COLO829 (cell line): ENCODE measurements around the gene ZNF860.
"Not testable (repeated sequence)": the region's sequence is repeated elsewhere in the genome, so short reads cannot be mapped to it uniquely, and the experiment has no call there.

Source experiments
- DNase-seq: peaks from one replicate; pipeline ENCODE4 v3.0.0; 2012; ENCODE audit warnings: low spot score

The ZNF860 gene

DNA sequence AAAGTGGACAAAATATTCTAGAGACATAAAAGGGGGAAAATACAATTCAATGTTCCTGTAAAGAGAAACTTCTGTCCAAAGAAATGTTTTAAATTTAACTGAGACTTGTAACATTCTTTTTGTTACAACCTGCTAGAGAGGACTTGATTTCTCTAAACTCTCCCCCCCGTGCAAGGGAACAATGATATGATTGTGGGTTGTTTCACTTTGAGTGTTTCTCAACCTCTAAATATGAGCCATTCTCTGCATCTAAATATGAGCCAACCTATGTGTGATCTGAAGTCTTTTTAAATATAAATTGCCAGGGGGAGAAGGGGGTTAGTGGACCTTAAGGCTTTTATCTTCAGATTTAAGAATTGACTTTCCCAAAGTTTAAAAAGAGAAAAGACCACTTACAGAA is 14.6 kb downstream of the ZNF860 start:
- DNase-seq = no peak

DNA sequence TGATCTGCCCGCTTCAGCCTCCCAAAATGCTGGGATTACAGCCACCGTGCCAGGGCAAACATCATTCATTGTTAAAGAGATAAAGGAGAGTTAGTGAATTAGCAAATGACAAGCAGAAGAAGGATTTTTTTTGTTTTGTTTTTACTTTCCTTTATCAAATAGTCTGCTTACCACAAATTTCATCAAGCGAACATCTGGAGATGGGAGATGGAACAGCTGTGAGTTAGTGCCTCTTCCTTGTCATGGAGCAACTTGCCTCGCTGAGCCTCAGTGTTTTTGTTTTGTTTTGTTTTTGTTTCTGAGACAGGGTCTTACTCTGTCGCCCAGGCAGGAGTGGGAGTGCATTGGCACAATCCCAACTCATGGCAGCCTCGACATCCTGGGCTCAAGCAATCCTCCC is 15.9 kb downstream of the ZNF860 start:
- DNase-seq = no peak

DNA sequence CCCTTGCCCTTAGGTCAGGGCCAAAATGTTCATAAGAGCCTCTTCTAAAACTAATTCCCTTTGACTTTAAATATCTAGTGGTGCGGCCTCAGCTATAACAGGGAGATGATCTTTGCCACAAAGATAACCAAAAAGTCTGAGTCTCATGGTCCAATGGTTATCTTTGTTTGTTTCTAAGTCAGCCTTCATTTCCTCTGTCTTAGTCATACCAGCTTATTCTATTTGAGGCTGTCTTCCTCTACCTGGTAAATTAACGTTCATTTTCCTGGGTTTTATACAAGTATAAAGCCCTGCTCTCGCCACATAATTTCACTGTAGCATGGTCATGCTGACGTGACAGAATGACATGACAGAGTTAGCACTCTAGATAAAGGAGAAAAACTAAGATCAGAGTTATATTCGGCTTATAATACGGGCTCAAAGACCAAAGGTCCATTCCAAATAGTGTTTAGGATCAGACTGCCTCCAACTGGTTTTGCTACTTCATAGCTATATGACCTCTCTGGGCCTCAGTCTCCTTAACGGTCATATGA is 18.4 kb downstream of the ZNF860 start:
- no peak for DNase-seq

DNA sequence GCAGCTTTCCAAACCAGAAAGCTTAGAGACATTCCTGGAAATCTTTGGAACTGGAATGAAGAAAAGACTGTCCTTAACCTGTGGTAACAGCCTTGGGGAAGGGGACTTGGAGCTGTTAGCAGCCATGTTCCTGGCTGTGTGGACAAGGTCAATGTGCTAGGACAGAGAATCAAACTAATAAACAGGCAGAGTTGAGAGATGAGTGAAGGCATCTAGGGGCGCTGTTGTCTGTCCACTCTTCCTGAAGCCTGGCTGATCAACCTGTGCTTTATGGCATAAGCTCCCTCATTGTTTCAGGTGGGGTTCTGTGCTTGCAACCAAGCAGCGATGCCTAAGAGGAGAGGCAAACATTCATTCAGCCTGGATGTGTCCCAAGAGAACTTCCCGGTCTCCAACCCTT is 19.3 kb downstream of the ZNF860 start:
- no peak for DNase-seq

DNA sequence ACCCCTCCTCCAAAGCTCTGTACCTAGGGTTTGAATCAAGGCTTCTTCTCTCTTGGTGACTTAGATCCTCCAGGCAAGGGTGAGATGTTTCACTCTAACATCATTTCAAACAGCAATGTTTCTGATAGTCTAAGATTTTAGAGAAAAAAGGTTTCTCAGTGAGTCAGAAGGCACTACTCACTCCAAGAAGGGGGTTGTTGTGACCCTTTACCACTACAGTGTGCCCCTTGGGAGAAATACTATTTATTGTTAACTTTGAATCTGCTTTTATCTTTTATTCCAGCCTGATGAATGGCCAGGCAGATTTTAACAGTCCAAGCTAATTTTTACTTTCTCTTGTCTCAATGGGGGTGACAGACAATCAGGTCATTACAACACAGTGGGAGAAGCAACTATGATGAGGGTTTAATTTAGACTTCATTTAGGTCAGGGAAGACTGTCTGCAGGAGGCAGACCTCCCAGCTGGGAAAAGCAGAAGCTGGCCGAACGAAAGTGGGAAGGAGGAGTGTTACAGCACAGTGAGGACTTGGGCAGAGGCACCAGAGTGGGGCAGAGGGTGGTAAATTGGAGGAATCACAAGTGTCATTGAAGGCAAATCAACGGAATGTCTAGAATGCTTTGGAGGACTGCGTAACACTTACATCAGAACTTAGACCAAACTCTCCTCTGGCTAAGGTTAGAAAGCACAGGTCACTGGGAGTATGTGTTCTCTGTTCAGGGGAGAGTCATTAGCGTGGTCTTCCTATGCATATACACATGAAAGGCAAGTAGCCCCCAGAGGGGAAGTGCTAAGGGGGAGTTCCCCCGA is 21.2 kb downstream of the ZNF860 start:
- DNase-seq = no peak

DNA sequence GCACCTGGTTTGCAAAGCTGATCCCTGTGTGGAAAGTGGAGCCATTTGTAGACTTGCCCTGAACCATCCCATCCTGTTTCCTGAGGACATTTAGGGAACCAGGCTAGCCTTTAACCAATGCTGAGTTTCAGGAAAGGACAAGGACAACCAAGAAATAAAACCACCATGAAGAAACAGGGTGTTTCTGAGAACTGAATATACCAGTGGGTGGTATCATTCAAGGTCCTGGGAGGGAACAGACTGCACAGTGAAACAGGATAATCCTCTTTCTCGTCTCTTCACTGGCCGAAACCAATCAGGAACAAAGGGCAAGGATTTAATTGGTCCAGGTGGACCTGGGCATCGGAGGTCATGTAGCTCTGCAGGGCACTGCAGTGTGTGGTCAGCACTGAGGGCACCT is 21.8 kb downstream of the ZNF860 start:
- DNase-seq = no peak

DNA sequence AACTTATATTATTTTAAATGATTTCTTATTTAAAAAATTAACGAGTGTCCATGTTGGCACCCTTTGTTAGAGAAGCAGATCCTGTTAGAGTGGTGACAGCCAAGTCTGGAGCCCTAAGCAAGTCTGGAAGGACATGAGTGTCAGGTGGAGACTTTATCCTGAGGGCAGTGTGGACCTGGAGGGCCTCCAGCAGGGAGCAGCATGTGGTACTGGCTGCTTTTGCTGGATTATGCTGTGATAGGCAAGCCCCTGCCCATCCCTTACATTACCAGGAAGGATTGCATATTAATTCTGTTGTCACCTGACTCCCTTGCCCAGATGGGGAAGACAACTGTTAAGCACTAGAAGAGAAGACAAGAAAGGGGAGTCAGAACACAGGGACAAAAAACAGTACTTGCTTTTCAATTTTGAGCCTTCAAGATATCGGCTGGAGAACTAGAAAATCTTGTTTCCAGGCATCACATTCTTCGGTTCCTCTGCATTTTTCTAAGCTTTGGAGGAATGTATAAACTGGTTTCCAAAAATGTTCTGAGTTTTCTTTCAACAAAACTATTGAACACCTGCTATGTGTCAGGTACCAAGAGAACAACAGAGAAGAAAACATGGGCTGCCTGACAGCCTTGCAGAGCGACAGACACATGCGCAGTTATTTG is 22.7 kb downstream of the ZNF860 start:
- DNase-seq = no peak

DNA sequence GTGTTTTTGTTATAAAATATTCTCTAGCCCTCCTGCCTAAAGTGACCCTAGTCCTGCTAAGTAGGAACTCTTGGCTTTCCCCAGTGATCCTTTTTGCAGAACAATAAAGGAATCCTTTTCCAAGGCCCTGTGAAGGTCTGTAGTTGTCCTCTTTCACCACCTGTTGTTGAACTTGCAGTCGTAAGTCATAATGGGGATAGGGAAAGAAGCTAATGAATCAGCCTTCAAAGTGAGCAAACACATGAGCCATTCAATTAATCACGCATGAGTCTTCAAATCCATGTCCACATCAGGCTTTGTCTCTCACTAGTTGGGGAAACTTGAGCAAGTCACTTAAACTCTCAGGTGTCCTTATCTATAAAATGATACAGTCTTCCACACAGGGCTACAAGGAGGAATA is 27.6 kb downstream of the ZNF860 start:
- DNase-seq = no peak

DNA sequence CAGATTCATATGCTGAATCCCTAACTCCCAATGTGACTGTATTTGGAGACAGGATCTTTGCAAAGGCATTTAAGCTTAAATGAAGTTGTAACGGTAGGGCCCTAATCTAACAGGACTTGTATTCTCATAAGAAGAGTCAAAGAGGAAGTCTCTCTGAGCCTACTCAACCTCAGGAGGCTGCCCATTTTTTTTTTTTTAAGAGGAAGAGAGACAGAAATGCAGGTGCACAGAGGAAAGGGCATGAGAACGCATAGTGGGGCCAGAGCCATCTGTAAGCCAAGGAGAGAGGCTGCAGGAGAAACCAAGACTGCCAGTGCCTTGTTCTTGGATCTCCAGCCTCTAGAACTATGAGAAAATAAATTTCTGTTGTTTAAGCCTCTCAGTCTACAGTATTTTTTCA is 28.4 kb downstream of the ZNF860 start:
- no peak for DNase-seq

DNA sequence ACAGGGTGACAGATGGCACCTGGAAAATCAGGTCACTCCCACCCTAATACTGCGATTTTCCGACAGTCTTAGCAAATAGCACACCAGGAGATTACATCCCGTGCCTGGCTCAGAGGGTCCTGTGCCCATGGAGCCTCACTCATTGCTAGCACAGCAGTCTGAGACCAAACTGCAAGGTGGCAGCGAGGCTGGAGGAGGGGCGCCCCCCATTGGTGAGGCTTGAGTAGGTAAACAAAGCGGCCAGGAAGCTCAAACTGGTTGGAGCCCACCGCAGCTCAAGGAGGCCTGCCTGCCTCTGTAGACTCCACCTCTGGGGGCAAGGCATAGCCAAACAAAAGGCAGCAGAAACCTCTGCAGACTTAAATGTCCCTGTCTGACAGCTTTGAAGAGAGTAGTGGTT is 29.1 kb downstream of the ZNF860 start:
- not testable (repeated sequence) for DNase-seq

DNA sequence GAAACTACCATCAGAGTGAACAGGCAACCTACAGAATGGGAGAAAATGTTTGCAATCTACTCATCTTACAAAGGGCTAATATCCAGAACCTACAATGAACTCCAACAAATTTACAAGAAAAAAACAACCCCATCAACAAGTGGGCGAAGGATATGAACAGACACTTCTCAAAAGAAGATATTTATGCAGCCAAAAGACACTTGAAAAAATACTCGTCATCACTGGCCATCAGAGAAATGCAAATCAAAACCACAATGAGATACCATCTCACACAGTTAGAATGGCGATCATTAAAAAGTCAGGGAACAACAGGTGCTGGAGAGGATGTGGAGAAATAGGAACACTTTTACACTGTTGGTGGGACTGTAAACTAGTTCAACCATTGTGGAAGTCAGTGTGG is 34.1 kb downstream of the ZNF860 start:
- not testable (repeated sequence) for DNase-seq

DNA sequence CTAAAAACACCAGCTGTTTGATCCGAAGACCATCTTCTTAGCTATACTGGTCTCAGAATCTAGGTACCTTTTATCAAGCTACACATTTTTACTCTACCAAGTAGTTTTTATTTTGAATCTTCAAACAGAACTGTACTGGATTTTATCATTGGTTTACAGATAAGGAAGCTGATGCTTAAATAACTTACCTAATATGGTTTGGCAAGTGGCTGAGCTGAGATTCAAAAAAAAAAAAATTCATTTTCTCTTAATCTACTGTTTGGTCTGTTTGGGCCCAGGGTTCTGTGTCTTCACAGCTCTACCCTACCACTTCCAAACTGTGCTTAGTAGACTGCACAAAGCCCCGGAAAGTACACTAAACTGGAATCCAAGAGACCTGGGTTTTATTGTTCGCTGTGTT is 35.7 kb downstream of the ZNF860 start:
- DNase-seq = no peak

DNA sequence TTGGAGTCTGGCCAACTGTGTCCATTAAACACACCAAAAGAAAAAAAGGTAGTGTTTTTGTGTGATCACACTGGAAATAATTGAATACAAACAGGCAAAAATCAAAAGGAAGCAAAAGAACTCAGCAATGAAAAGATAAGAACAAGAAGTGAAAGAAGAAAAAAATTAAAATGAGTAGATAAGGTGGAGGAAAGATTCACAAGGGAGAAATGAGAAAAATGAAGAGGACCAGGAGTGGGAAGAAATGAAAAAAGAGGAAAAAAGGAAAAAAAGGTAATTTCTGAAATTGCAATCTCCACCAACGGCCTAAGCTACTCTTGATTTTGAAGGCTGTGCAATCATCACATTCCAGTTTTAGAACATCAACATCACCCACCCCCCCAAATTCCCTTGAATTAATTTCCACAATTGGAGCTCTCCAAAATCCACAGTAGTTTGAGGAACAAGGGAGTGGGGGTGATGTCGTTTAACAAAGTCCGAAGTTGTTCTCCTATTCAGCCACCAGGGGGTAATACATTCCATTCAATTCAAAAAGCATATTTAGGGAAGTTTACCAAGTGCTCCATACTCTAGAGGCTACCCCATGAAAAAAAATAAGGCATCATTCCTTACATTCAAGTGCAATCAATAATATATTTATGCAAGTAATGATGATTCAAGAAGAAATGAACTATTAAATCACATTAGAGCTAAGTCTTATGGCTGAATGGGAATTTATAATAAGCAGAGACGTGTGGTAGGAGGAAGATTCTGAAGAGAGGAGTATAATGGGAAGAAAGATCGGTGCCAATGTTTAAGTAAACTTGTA is 37.4 kb downstream of the ZNF860 start:
- DNase-seq = peak; percentile 85

DNA sequence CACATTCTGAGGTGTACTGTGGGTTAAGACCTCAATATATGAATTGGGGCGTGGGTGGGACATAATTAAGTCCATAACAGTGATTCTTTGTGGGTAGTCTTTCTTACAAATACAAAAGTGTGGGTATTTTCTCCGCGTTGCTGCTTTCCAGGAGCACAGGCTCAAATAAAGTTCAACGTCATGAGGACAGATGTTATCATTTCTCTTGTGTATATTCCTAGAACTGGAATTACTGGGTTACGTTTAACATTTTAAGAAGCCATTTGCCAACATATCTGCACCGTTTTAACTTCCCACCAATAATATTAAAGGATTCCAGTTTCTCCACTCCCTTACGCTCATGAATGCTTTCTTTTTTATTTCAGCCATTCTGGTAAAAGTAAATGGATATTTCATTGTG is 39.6 kb downstream of the ZNF860 start:
- no peak for DNase-seq

DNA sequence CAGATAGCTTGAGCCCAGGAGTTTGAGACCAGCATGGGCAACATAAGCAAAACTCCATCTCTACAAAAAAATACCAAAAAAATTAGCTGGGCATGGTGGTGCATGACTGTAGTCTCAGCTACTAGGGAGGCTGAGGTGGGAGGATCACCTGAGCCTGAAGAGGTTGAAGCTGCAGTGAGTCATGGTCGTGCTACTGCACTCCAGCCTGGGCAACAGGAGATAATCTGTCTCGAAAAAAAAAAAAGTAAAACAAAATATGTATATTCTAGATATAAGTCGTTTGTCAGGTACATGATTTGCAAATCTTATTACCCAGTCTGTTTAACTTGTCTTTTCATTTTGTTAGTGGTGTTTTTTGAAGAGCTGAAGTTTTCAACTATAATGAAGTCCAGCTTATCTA is 40.2 kb downstream of the ZNF860 start:
- no peak for DNase-seq

DNA sequence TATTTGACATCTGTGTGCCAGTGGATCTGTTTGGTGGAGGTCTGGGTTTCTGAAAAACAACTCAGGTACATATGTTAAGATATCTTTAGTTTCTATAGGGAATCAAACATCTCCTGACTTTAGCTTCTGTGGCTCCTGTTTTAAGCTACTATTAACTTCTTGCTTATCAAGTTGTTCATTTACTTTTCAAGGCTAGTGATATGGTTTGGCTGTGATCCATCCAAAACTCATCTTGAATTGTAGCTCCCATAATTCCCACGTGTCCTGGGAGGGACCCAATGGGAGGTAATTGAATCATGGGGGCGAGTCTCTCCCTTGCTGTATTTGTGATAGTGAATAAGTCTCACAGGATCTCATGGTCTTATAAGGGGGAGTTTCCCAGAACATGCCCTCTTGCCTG is 41.4 kb downstream of the ZNF860 start:
- no peak for DNase-seq

DNA sequence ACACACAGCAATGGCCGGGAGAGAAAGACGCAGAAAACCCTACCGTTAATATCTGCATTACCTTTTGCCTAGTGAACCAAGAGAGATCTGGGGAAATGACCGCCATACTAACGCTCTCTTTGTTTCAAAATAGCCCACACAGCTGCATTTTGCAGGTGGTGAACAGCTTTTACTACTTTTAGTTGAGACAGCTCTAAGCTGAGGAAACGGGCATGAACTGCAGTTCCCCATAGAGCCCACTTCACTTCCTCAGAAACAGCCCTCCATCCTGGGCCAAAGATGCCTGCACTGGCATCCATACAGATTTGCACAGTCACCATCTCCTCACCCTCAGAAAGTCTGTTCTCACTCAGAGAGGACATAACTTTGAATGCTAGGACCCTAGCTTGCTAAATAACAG is 45.0 kb downstream of the ZNF860 start:
- DNase-seq = no peak

DNA sequence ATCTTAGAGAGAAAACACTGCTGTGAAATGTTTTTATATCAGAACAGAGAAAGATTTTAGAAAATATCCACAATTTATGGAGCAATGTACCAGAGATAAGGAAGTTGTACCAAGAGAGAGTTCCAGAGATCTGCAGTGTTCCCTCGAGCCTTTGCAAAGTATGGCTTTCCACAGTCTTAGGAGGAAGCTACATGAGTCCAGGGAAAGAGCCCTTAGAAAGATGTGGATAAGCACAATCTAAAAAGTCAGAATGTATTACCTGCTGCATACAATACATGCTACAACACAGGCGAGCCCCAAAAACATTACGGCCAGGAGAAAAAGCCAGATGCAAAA is 56.4 kb downstream of the ZNF860 start:
- DNase-seq = no peak

DNA sequence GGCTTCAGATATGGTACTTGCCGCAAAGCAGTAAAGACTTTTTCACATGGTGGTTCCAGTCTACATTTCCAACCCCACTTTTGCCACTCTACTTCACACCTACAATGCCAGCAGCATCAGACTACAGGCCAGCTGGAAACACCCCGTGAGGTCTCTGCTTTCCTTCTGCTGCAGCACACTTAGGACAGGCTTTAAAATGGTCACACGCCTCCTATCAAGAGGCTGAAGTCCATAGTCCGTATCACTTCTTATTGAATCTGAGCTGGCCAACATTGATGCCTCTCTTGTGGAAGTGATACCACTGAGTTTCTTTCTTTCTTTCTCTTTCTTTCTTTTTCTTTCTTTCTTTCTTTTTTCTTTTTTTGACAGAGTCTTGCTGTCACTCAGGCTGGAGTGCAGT is 59.8 kb downstream of the ZNF860 start:
- no peak for DNase-seq
